Measurements from ENCODE around the gene ZNF277. TPM values are rescaled to one million over a fixed set of nuclear protein-coding genes. Genes with fewer than 3 reads are reported as not detected.

Gene ZNF277
- total and polyA plus RNA-seq, 10 of the 15 experiments (the other 5 are each of a cell fraction or from before 2014, with no cell fraction given): 10.6 to 33.9 (median 22.0) TPM

GRCh38 chr7:112195717-112196116 lies 10.8 kb upstream of the ZNF277 start:
- in situ Hi-C loops (cut with MboI) (no loop called here), intact Hi-C loops (cut with micrococcal nuclease; ENCODE audit: unreplicated experiment) (no loop called here)
- H3K27me3 ChIP-seq (replicated peaks in 1 of 2; ENCODE audit: control insufficient read depth in 2 of 2, insufficient read depth in 2 of 2, low read length in 1 of 2): no peaks in the 10 kb centered on the region; a peak in 1 of 4 replicates
- H3K4me2 ChIP-seq (ENCODE audit: control insufficient read depth, insufficient read depth): no peak overlapping the region
- H3K27ac ChIP-seq (ENCODE audit: control insufficient read depth, insufficient read depth): no peak overlapping the region
- ATAC-seq: no peak
- H3K4me1 ChIP-seq (ENCODE audit: control insufficient read depth, insufficient read depth, low read length): no peaks in the 10 kb centered on the region
- BruUV-seq (replicated peaks): no TSS peak
- no peaks in the 10 kb centered on the region for H4K20me1 ChIP-seq (ENCODE audit: control insufficient read depth, insufficient read depth)
- no peak overlapping the region for H2AFZ ChIP-seq (ENCODE audit: control insufficient read depth, low read depth, low read length)
- WGBS (ENCODE audit: insufficient coverage, insufficient replicate concordance, low lambda C conversion rate, missing lambda C conversion rate): 35% methylated on average over 5 of the region's 5 CpGs
- SMC1A ChIA-PET (ENCODE audit: uncharacterized antibody, unreplicated experiment): no interaction called here
- H3K9ac ChIP-seq (ENCODE audit: control insufficient read depth, insufficient read depth, low read length): no peak overlapping the region
- no peaks in the 10 kb centered on the region for H3K79me2 ChIP-seq (ENCODE audit: control insufficient read depth, insufficient read depth, low read length)
- CTCF ChIA-PET: no interaction called here
- H3K36me3 ChIP-seq (ENCODE audit: control insufficient read depth in 2 of 2, insufficient read depth in 2 of 2, low read length in 1 of 2): no peaks in the 10 kb centered on the region
- no peak for DNase-seq (ENCODE audit: low read depth, low spot score)
- no peak for FAIRE-seq
- RAD21 ChIA-PET (ENCODE audit: unreplicated experiment): no interaction called here
- no peak overlapping the region for H3K4me3 ChIP-seq
- POLR2A ChIA-PET: no interaction called here
- H3K9me3 ChIP-seq (replicated peaks; ENCODE audit: control insufficient read depth, insufficient read depth, low read length): no peaks in the 10 kb centered on the region; the same call in 2 of the 3 replicates
- TF ChIP-seq ZBTB4 (CRISPR knock-in tag; IDR thresholded peaks at IDR 0.05) (no peak), NFYA (IDR thresholded peaks at IDR 0.05; ENCODE audit: borderline replicate concordance, low read depth, low read length) (no peak), RELA (IDR thresholded peaks at IDR 0.05; ENCODE audit: borderline replicate concordance, partially characterized antibody) (no peak), SIX5 (IDR thresholded peaks at IDR 0.05; ENCODE audit: low read depth, low read length, severe bottlenecking) (no peak), BHLHE40 (IDR thresholded peaks at IDR 0.05; ENCODE audit: borderline replicate concordance in 1 of 2, low read depth in 2 of 2, low read length in 1 of 2) (no peak), HDAC2 (IDR thresholded peaks at IDR 0.05) (no peak), YY1 (IDR thresholded peaks at IDR 0.05; ENCODE audit: low read depth, low read length) (no peak), ZBTB33 (IDR thresholded peaks at IDR 0.05) (no peak), CBX5 (IDR thresholded peaks at IDR 0.05; ENCODE audit: low read depth) (no peak), REST (IDR thresholded peaks at IDR 0.05; ENCODE audit: low read depth, low read length) (no peak), BMI1 (IDR thresholded peaks at IDR 0.05; ENCODE audit: borderline replicate concordance) (no peak), KDM1A (IDR thresholded peaks at IDR 0.05; ENCODE audit: borderline replicate concordance) (no peak), RAD21 (IDR thresholded peaks at IDR 0.05; ENCODE audit: insufficient read depth, low read depth, low read length) (no peak), ELK1 (IDR thresholded peaks at IDR 0.05; ENCODE audit: low read depth, low read length) (no peak), RAD51 (IDR thresholded peaks at IDR 0.05) (no peak), PML (IDR thresholded peaks at IDR 0.05; ENCODE audit: low read length) (no peak)
